Measurements from ENCODE around the gene PNPLA8.

GRCh38 chr7:108484137-108484536 lies 41.8 kb downstream of the PNPLA8 start:
- TF ChIP-seq, protein P1, sequence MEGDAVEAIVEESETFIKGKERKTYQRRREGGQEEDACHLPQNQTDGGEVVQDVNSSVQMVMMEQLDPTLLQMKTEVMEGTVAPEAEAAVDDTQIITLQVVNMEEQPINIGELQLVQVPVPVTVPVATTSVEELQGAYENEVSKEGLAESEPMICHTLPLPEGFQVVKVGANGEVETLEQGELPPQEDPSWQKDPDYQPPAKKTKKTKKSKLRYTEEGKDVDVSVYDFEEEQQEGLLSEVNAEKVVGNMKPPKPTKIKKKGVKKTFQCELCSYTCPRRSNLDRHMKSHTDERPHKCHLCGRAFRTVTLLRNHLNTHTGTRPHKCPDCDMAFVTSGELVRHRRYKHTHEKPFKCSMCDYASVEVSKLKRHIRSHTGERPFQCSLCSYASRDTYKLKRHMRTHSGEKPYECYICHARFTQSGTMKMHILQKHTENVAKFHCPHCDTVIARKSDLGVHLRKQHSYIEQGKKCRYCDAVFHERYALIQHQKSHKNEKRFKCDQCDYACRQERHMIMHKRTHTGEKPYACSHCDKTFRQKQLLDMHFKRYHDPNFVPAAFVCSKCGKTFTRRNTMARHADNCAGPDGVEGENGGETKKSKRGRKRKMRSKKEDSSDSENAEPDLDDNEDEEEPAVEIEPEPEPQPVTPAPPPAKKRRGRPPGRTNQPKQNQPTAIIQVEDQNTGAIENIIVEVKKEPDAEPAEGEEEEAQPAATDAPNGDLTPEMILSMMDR (conservative IDR thresholded peaks at IDR 0.05 in 1 of 2, IDR thresholded peaks at IDR 0.05 in 1 of 2; ENCODE audit: extremely low read depth in 1 of 2, insufficient read depth in 1 of 2, low read depth in 1 of 2, low read length in 2 of 2): no peak
- no peak for TF ChIP-seq EZH2 (IDR thresholded peaks at IDR 0.05; ENCODE audit: borderline replicate concordance, low read length)

Data from mammary epithelial cell (primary cell).